K562 (cell line): Measurements from ENCODE around the gene STK24. TPM values are rescaled to one million over a fixed set of nuclear protein-coding genes. Genes with fewer than 3 reads are reported as not detected.

Experiments
- ATAC-seq: fragments of 200-7000 bp; cut with Tn5 transposase; 3 replicates; pipeline ENCODE4 v1.9.1; 2020; ENCODE audit warnings: moderate library complexity
- BruUV-seq: library from RNA; stranded (reverse); fragments of 400-500 nt; replicated peaks from 2 replicates; lab custom pipeline; 2021; lab: Mats Ljungman, UMichigan
- CTCF ChIA-PET: fragments of 300-600 bp; formaldehyde crosslinking; extraction: SDS; loops from one replicate; lab custom pipeline; 2021; ENCODE audit warnings: low intra/inter-chr PET ratio; lab: Yijun Ruan, JAX
- POLR2A ChIA-PET: fragments of 300-600, 350-650 bp; sonication (Branson Sonifier 250); formaldehyde crosslinking; extraction: SDS; loops from one replicate; lab custom pipeline; 2021; ENCODE audit warnings: antibody characterized with exemption, inconsistent platforms; lab: Yijun Ruan, JAX
- DNase-seq, 4 experiments: peaks; one replicate each; pipeline versions ENCODE4 v3.0.0 to v3.0.0-alpha.2; 2011 to 2018; ENCODE audit warnings: low spot score in 3 of 4, mixed read lengths in 3 of 4; ENCODE audit errors: extremely low read depth in 1 of 4
- FAIRE-seq: peaks from 2 replicates; lab custom pipeline; 2011; peaks lifted over from hg19 to GRCh38; lab: Jason Lieb, UNC
- H2AFZ ChIP-seq: 2 replicates; pipeline ENCODE4 v1.6.0; 2011; ENCODE audit warnings: low read depth, low read length, control low read depth, inconsistent platforms
- H3K27ac ChIP-seq: fragments of 200-600 bp; 3 replicates; pipeline ENCODE4 v1.8.0; 2011; ENCODE audit warnings: low read depth, mild to moderate bottlenecking, control low read depth, inconsistent platforms, low read length, moderate library complexity, mixed read lengths; ENCODE audit errors: extremely low read depth
- H3K27me3 ChIP-seq, 2 experiments: fragments of 300-600 bp in 1 of 2; 2 replicates in 1 of 2; 3 replicates in 1 of 2; pipeline versions ENCODE4 v1.6.0 to v1.8.0; 2011; ENCODE audit warnings: inconsistent platforms in 2 of 2, low read length in 2 of 2, mild to moderate bottlenecking in 1 of 2, mixed read lengths in 1 of 2, moderate library complexity in 1 of 2; ENCODE audit not compliant: control insufficient read depth in 2 of 2, insufficient read depth in 2 of 2
- H3K36me3 ChIP-seq: fragments of 300-600 bp; 3 replicates; pipeline ENCODE4 v1.8.0; 2011; ENCODE audit warnings: mild to moderate bottlenecking, low read length, inconsistent platforms; ENCODE audit not compliant: control insufficient read depth, insufficient read depth
- H3K4me1 ChIP-seq, 2 experiments: fragments of 200-600 bp in 1 of 2; replicated peaks in 1 of 2; 2 replicates in 1 of 2; 3 replicates in 1 of 2; pipeline versions ENCODE4 v1.5.1 to v1.8.0; 2011; ENCODE audit warnings: inconsistent platforms in 2 of 2, low read length in 2 of 2, mild to moderate bottlenecking in 1 of 2, mixed read lengths in 1 of 2, moderate library complexity in 1 of 2; ENCODE audit not compliant: control insufficient read depth in 2 of 2, insufficient read depth in 2 of 2
- H3K4me2 ChIP-seq: 2 replicates; pipeline ENCODE4 v1.6.1; 2011; ENCODE audit warnings: low read length, control low read depth, inconsistent platforms, mixed read lengths; ENCODE audit not compliant: insufficient read depth
- H3K4me3 ChIP-seq: fragments of 200-600 bp; sonication (generic), shearing (Covaris generic); 2 replicates; pipeline ENCODE4 v1.5.1; 2016; ENCODE audit warnings: control low read depth, inconsistent platforms
- H3K79me2 ChIP-seq: fragments of 200-600 bp; 3 replicates; pipeline ENCODE4 v1.8.0; 2011; ENCODE audit warnings: low read length, inconsistent platforms; ENCODE audit not compliant: control insufficient read depth, insufficient read depth
- H3K9ac ChIP-seq, 2 experiments: 2 replicates each; pipeline versions ENCODE4 v1.6.0 to v1.6.1; 2011; ENCODE audit warnings: low read depth in 2 of 2, low read length in 2 of 2, control low read depth in 1 of 2, inconsistent platforms in 1 of 2, mild to moderate bottlenecking in 1 of 2, mixed read lengths in 1 of 2; ENCODE audit not compliant: insufficient read depth in 1 of 2
- H3K9me1 ChIP-seq: one replicate; pipeline ENCODE4 v1.6.0; 2011; ENCODE audit warnings: inconsistent platforms, mild to moderate bottlenecking, low read length, moderate library complexity; ENCODE audit not compliant: control insufficient read depth, insufficient read depth
- H3K9me3 ChIP-seq: replicated peaks from 2 replicates; pipeline ENCODE4 v1.5.1; 2011; ENCODE audit warnings: low read depth, low read length, inconsistent platforms; ENCODE audit not compliant: control insufficient read depth, insufficient read depth
- H4K20me1 ChIP-seq: replicated peaks from 2 replicates; pipeline ENCODE4 v1.6.1; 2011; ENCODE audit warnings: low read length, inconsistent platforms, mixed read lengths; ENCODE audit not compliant: control insufficient read depth, insufficient read depth
- BRCA1 ChIP-seq, 2 experiments: fragments of 450-650 bp in 1 of 2; sonication (generic) in 1 of 2; formaldehyde crosslinking in 1 of 2; IDR thresholded peaks; 2 replicates each; pipeline versions ENCODE4 v1.5.0 to v1.6.1; 2017 to 2020; ENCODE audit warnings: mild to moderate bottlenecking in 1 of 2, missing genetic modification reagents in 1 of 2
- HDAC8 ChIP-seq: fragments of 450-650 bp; IDR thresholded peaks from 2 replicates; pipeline ENCODE4 v1.6.1; 2016; ENCODE audit warnings: mild to moderate bottlenecking, missing genetic modification characterization, moderate library complexity, missing compliant biosample characterization
- ZNF311 ChIP-seq: fragments of 250-450 bp; sonication (Bioruptor Pico); IDR thresholded peaks from 2 replicates; pipeline ENCODE4 v1.4.0; 2020; ENCODE audit warnings: mild to moderate bottlenecking, moderate library complexity
- WGBS: fragments of 100-300 bp; shearing (Covaris generic); methylation state at CpG from one replicate; pipeline ENCODE4 v1.1.6; 2016; ENCODE audit warnings: low coverage, mixed read lengths; ENCODE audit not compliant: insufficient coverage; ENCODE audit errors: missing lambda C conversion rate; 5-methylcytosine and 5-hydroxymethylcytosine counted together
- in situ Hi-C: fragments of 300-500 bp; cut with MboI; formaldehyde crosslinking; loops from 4 replicates; pipeline ENCODE4 v1.15.0; 2018; ENCODE audit warnings: inconsistent platforms, mixed read lengths
- intact Hi-C: fragments of 100-400 bp; cut with micrococcal nuclease; formaldehyde crosslinking; loops from 2 replicates; pipeline ENCODE4 v1.14.2; 2022
- polyA plus RNA-seq, 8 experiments: library from polyadenylated mRNA; depleted of rRNA in 4 of 8; stranded (reverse) in 5 of 8; unstranded in 3 of 8; fragments of >200 nt; fragmentation: Nextera tagmentation in 2 of 8; fragmentation: Illumina TruSeq in 1 of 8; extraction: Ambion mirVana in 2 of 8; extraction: Trizol in 1 of 8; gene quantifications; 2 replicates each; pipeline versions ENCODE4 v1.2.1 to v1.2.3, GENCODE V29; 2011 to 2014; ENCODE audit warnings: inconsistent platforms in 1 of 8, missing spikeins in 1 of 8
- total RNA-seq, 7 experiments: library from RNA; depleted of rRNA in 6 of 7; stranded (reverse); fragments of >200 nt in 6 of 7; fragmentation: Illumina TruSeq in 2 of 7; extraction: Trizol in 2 of 7; gene quantifications; 2 replicates each; pipeline versions ENCODE4 v1.2.1 to v1.2.3, GENCODE V29; 2011 to 2021; ENCODE audit warnings: low replicate concordance in 1 of 7

Gene STK24
- total and polyA plus RNA-seq, 9 of the 15 experiments (the other 6 are each of a cell fraction or from before 2014, with no cell fraction given), result 3.8 to 78.4 (median 28.2) TPM

GRCh38 chr13:98559169-98559568 is 17.7 kb downstream of the STK24 start:
- FAIRE-seq (no peak), DNase-seq (no peak), ATAC-seq (no peak)
- Histone ChIP-seq H3K9ac (no peak overlapping the region), H3K4me1 (peaks cover 0 to 3% of the 10 kb centered on the region in 2 experiments; a peak in 2 of 5 replicates), H3K27ac (no peak overlapping the region), H3K27me3 (no peaks in the 10 kb centered on the region), H2AFZ (no peak overlapping the region), H3K4me3 (no peak overlapping the region), H4K20me1 (peaks cover 24% of the 10 kb centered on the region; the same call in 1 of the 2 replicates), H3K36me3 (peaks cover 7% of the 10 kb centered on the region; the same call in 1 of the 3 replicates), H3K4me2 (no peak overlapping the region), H3K79me2 (peaks cover 82% of the 10 kb centered on the region), H3K9me1 (peaks cover 2% of the 10 kb centered on the region), H3K9me3 (no peaks in the 10 kb centered on the region)
- intact Hi-C loops, result no loop called here
- TF ChIP-seq HDAC8 (tag), result no peak
- no peak for TF ChIP-seq BRCA1 (IDR thresholded peaks at IDR 0.05)
- no peak for TF ChIP-seq BRCA1 (CRISPR knock-in tag; IDR thresholded peaks at IDR 0.05)
- in situ Hi-C loops, result no loop called here
- POLR2A ChIA-PET, result interaction anchor here (0.7 kb wide), 1 partner anchor 23 kb away, joined by 3 read pairs; no protein-coding TSS in a partner anchor
- CTCF ChIA-PET, result no interaction called here
- WGBS, result 85% methylated on average over 7 of the region's 7 CpGs
- no TSS peak for BruUV-seq

GRCh38 chr13:98557937-98558792 is 18.7 kb downstream of the STK24 start:
- Histone ChIP-seq H3K9ac (no peak overlapping the region), H3K79me2 (peaks cover 83% of the 10 kb centered on the region), H3K36me3 (peaks cover 5% of the 10 kb centered on the region; the same call in 1 of the 3 replicates), H3K9me3 (no peaks in the 10 kb centered on the region), H4K20me1 (peaks cover 23% of the 10 kb centered on the region; the same call in 1 of the 2 replicates), H3K27ac (no peak overlapping the region), H2AFZ (no peak overlapping the region), H3K27me3 (no peaks in the 10 kb centered on the region), H3K4me1 (peaks cover 0 to 3% of the 10 kb centered on the region in 2 experiments; a peak in 2 of 5 replicates), H3K9me1 (peaks cover 2% of the 10 kb centered on the region), H3K4me3 (no peak overlapping the region), H3K4me2 (no peak overlapping the region)
- POLR2A ChIA-PET, result interaction anchor here (0.7 to 1.8 kb wide), 5 partner anchors 10 to 18 kb away, joined by 3 to 7 read pairs (median 3); partner anchors contain the start of gene STK24
- intact Hi-C loops (no loop called here), in situ Hi-C loops (no loop called here)
- DNase-seq, result no peak
- no peak for FAIRE-seq
- TF ChIP-seq ZNF311 (CRISPR knock-in tag), result no peak
- CTCF ChIA-PET, result no interaction called here
- ATAC-seq, result no peak
- no TSS peak for BruUV-seq
- WGBS, result 67% methylated on average over 10 of the region's 10 CpGs
